Vagina (tissue), 2 donors: Measurements from ENCODE around the gene GRM8. TPM values are rescaled to one million over a fixed set of nuclear protein-coding genes. Genes with fewer than 3 reads are reported as not detected.

Experiments
- DNase-seq, 2 donors: peaks; one replicate each; pipeline ENCODE4 v3.0.0-alpha.2; 2017; ENCODE audit errors: extremely low spot score in 2 of 2
- H3K27ac ChIP-seq: fragments of 200-600 bp; sonication (generic); one replicate; pipeline ENCODE4 v1.5.1; 2019
- H3K27me3 ChIP-seq: fragments of 200-600 bp; sonication (generic); one replicate; pipeline ENCODE4 v1.5.1; 2019
- H3K36me3 ChIP-seq, 2 donors: fragments of 200-600 bp; sonication (generic); one replicate each; pipeline ENCODE4 v1.5.1; 2017 to 2019
- H3K4me1 ChIP-seq: fragments of 200-600 bp; sonication (generic); one replicate; pipeline ENCODE4 v1.5.1; 2019
- H3K4me3 ChIP-seq, 2 donors: fragments of 200-600 bp; sonication (generic); 1 replicate in 1 of 2; 2 replicates in 1 of 2; pipeline ENCODE4 v1.5.1; 2016 to 2019
- H3K9me3 ChIP-seq: fragments of 200-600 bp; sonication (generic); one replicate; pipeline ENCODE4 v1.5.1; 2019
- CTCF ChIP-seq, 3 experiments: fragments of 450-650 bp in 2 of 3; fragments of 200-600 bp in 1 of 3; sonication (generic) in 1 of 3; IDR thresholded peaks; one replicate each; pipeline ENCODE4 v1.5.1; 2017 to 2019; ENCODE audit warnings: antibody characterized with exemption in 3 of 3, mild to moderate bottlenecking in 2 of 3, moderate library complexity in 2 of 3
- POLR2A ChIP-seq, 2 donors: fragments of 450-650 bp; IDR thresholded peaks; one replicate each; pipeline ENCODE4 v1.6.1; 2017; ENCODE audit warnings: antibody characterized with exemption in 2 of 2, mild to moderate bottlenecking in 2 of 2, moderate library complexity in 2 of 2
- POLR2AphosphoS5 ChIP-seq, 2 donors: sonication (generic); formaldehyde crosslinking; IDR thresholded peaks; one replicate each; pipeline ENCODE4 v1.9.0; 2017; ENCODE audit warnings: antibody characterized with exemption in 2 of 2, mild to moderate bottlenecking in 2 of 2, low read depth in 1 of 2; ENCODE audit not compliant: insufficient read depth in 1 of 2
- intact Hi-C: fragments of 100-400 bp; cut with DNase I; formaldehyde crosslinking; loops from one replicate; pipeline ENCODE4 v1.15.1; 2023
- total RNA-seq: library from RNA; depleted of rRNA; stranded (reverse); fragments of >200 nt; gene quantifications from one replicate; pipeline ENCODE4 v1.2.3, GENCODE V29; 2016

Gene GRM8
- total RNA-seq, 1 donor from 2014 or later: not detected

GRCh38 chr7:126780993-126781392, 471.7 kb downstream of the GRM8 start:
- H3K4me3 ChIP-seq: no peak overlapping the region
- intact Hi-C loops: no loop called here
- no peak for DNase-seq
- H3K4me1 ChIP-seq: no peaks in the 10 kb centered on the region
- H3K27ac ChIP-seq: no peak overlapping the region
- no peaks in the 10 kb centered on the region for H3K36me3 ChIP-seq
- no peaks in the 10 kb centered on the region for H3K27me3 ChIP-seq
- no peaks in the 10 kb centered on the region for H3K9me3 ChIP-seq
- no peak for TF ChIP-seq POLR2A (IDR thresholded peaks at IDR 0.05)

- TF ChIP-seq CTCF (IDR thresholded peaks at IDR 0.05) (no peak), POLR2A (IDR thresholded peaks at IDR 0.05) (no peak), POLR2AphosphoS5 (IDR thresholded peaks at IDR 0.05; ENCODE audit: insufficient read depth in 1 of 2, low read depth in 1 of 2) (no peak)
- Histone ChIP-seq H3K9me3 (no peaks in the 10 kb centered on the region), H3K4me1 (no peaks in the 10 kb centered on the region), H3K27ac (no peak overlapping the region), H3K36me3 (no peaks in the 10 kb centered on the region), H3K27me3 (no peaks in the 10 kb centered on the region), H3K4me3 (no peak overlapping the region)
- no peak for DNase-seq
- intact Hi-C loops: no loop called here
Measured at GRCh38 chr7:126778101-126778500, 474.6 kb downstream of the GRM8 start.

DNA sequence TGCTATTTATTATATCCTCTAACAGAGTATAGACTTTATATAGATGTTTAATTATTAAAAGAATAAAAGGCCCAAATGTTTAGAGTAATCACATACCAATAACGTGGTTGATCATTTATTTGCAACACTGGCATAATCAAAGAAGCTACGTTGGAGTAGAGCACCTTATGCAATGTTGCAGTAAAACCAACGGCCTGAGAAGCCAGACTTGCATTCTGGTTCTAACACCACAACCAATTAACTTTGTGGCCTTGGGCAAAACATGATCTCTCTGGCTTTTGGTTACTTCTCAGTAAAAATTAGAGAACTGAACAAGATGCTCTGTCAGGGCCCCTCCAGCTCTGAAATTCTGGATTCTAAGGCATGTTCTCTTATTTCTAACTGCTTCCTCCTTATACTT, 476.2 kb downstream of the GRM8 start:
- Histone ChIP-seq H3K4me3 (no peak overlapping the region), H3K4me1 (no peaks in the 10 kb centered on the region), H3K9me3 (no peaks in the 10 kb centered on the region), H3K27me3 (no peaks in the 10 kb centered on the region), H3K27ac (no peak overlapping the region), H3K36me3 (no peaks in the 10 kb centered on the region)
- TF ChIP-seq POLR2AphosphoS5 (IDR thresholded peaks at IDR 0.05; ENCODE audit: insufficient read depth in 1 of 2, low read depth in 1 of 2): no peak
- no peak for TF ChIP-seq POLR2A (IDR thresholded peaks at IDR 0.05)
- TF ChIP-seq CTCF (IDR thresholded peaks at IDR 0.05): no peak
- no peak for DNase-seq
- intact Hi-C loops: no loop called here

DNA sequence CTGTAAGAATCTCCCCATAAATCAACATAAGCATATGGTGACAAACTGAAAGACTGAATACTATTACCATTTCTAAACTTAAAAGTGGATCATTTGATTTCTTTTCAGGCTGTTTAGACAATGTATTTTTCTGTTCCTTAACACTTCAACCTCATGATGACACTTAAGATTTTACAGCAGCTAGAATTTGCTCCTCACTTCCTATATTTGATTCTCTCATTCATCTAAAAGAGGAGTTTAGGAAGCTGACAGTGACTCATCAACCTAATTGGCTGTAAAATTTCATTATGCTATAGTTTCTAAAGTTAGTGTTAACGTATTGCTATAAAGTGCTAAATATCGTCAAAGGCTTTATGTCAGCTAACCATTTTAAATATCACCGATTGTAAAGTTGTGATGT, 478.7 kb downstream of the GRM8 start:
- Histone ChIP-seq H3K36me3 (no peaks in the 10 kb centered on the region), H3K4me3 (no peak overlapping the region), H3K9me3 (no peaks in the 10 kb centered on the region), H3K4me1 (no peaks in the 10 kb centered on the region), H3K27ac (no peak overlapping the region), H3K27me3 (no peaks in the 10 kb centered on the region)
- intact Hi-C loops: no loop called here
- no peak for DNase-seq
- TF ChIP-seq POLR2AphosphoS5 (IDR thresholded peaks at IDR 0.05; ENCODE audit: insufficient read depth in 1 of 2, low read depth in 1 of 2) (no peak), POLR2A (IDR thresholded peaks at IDR 0.05) (no peak), CTCF (IDR thresholded peaks at IDR 0.05) (no peak)

DNA sequence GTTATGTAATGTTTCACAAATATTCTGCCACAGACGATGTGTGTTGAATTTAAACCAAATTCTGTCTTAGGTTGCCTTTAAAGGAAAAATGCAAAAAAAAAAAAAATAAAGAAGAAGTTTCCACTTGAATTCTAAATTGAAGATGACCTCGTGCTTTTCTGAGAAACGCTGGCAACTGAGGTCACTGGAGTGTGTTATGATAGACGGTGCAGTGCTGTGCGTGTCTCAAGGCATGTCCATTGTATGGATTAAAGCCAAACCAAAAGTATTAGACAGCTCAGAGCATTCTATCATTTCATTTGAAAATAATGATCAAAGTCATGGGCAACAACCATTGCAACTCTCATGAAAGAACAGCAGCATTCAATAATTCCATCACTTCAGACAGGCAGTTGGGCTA, 483.9 kb downstream of the GRM8 start:
- H3K4me1 ChIP-seq: no peaks in the 10 kb centered on the region
- H3K27me3 ChIP-seq: no peaks in the 10 kb centered on the region
- no peaks in the 10 kb centered on the region for H3K9me3 ChIP-seq
- DNase-seq: no peak
- no peak overlapping the region for H3K27ac ChIP-seq
- no peak overlapping the region for H3K4me3 ChIP-seq
- TF ChIP-seq CTCF (IDR thresholded peaks at IDR 0.05) (no peak), POLR2AphosphoS5 (IDR thresholded peaks at IDR 0.05; ENCODE audit: insufficient read depth in 1 of 2, low read depth in 1 of 2) (no peak), POLR2A (IDR thresholded peaks at IDR 0.05) (no peak)
- intact Hi-C loops: no loop called here
- no peaks in the 10 kb centered on the region for H3K36me3 ChIP-seq
